Esophagus muscularis mucosa (tissue), 4 donors: ENCODE measurements around the gene SHPK. TPM values are rescaled to one million over a fixed set of nuclear protein-coding genes. Genes with fewer than 3 reads are reported as not detected.

Experiments used
- DNase-seq: peaks from one replicate; pipeline ENCODE4 v3.0.0-alpha.2; 2017; ENCODE audit errors: extremely low spot score
- H3K27ac ChIP-seq, 4 donors: fragments of 200-600 bp; sonication (generic); replicated peaks in 1 of 4; 1 replicate in 3 of 4; 2 replicates in 1 of 4; pipeline ENCODE4 v1.5.1; 2016 to 2019; ENCODE audit warnings: mild to moderate bottlenecking in 1 of 4
- H3K27me3 ChIP-seq, 4 donors: fragments of 200-600 bp; sonication (generic); one replicate each; pipeline versions ENCODE4 v1.5.1 to v1.6.0; 2016 to 2019
- H3K36me3 ChIP-seq, 4 donors: fragments of 200-600 bp; sonication (generic); one replicate each; pipeline ENCODE4 v1.5.1; 2016 to 2019
- H3K4me1 ChIP-seq, 4 donors: fragments of 200-600 bp; sonication (generic); one replicate each; pipeline ENCODE4 v1.5.1; 2016 to 2019
- H3K4me3 ChIP-seq, 4 donors: fragments of 200-600 bp; sonication (generic); 1 replicate in 2 of 4; 2 replicates in 2 of 4; pipeline ENCODE4 v1.5.1; 2016 to 2019; ENCODE audit warnings: mild to moderate bottlenecking in 4 of 4, moderate library complexity in 1 of 4
- H3K9me3 ChIP-seq, 4 donors: fragments of 200-600 bp; sonication (generic); 1 replicate in 3 of 4; 2 replicates in 1 of 4; pipeline ENCODE4 v1.5.1; 2016 to 2019
- CTCF ChIP-seq, 3 experiments: fragments of 200-600 bp in 2 of 3; fragments of 450-650 bp in 1 of 3; sonication (generic) in 2 of 3; IDR thresholded peaks; one replicate each; pipeline ENCODE4 v1.5.1; 2017 to 2019; ENCODE audit warnings: antibody characterized with exemption in 3 of 3, mild to moderate bottlenecking in 2 of 3, moderate library complexity in 1 of 3
- EP300 ChIP-seq: sonication (generic); formaldehyde crosslinking; IDR thresholded peaks from one replicate; pipeline ENCODE4 v1.6.1; 2017; ENCODE audit warnings: antibody characterized with exemption
- POLR2A ChIP-seq: fragments of 450-650 bp; IDR thresholded peaks from one replicate; pipeline ENCODE4 v1.6.1; 2017; ENCODE audit warnings: antibody characterized with exemption, moderate library complexity, mild to moderate bottlenecking, low read depth
- POLR2AphosphoS5 ChIP-seq, 2 donors: sonication (generic); formaldehyde crosslinking; IDR thresholded peaks; one replicate each; pipeline ENCODE4 v1.6.1; 2017; ENCODE audit warnings: antibody characterized with exemption in 2 of 2
- WGBS: methylation state at CpG from one replicate; pipeline ENCODE4 v1.1.5; 2018; 5-methylcytosine and 5-hydroxymethylcytosine counted together
- intact Hi-C: fragments of 100-400 bp; cut with DNase I; formaldehyde crosslinking; loops from one replicate; pipeline ENCODE4 v1.15.1; 2023
- total RNA-seq, 4 donors: library from RNA; depleted of rRNA; stranded (reverse); fragments of >200 nt; gene quantifications; one replicate each; pipeline versions ENCODE4 v1.1.0 to v1.2.1, GENCODE V29; 2016

SHPK gene
- total RNA-seq, 4 donors from 2014 or later = 5.0 to 10.7 (median 5.6) TPM

GRCh38 chr17:3668279-3669084 lies 32.4 kb upstream of the SHPK start, which contains the start of the genes EMC6 and TAX1BP3:
Gene EMC6, plus strand, starts transcription at chr17:3668812. Its CDS starts 335 bp downstream, at chr17:3669147.
Gene TAX1BP3, minus strand, starts transcription at chr17:3668578. Its CDS starts 52 bp downstream, at chr17:3668526.
- peak; percentile 99 for DNase-seq
- Histone ChIP-seq H3K27me3 (no peaks in the 10 kb centered on the region), H3K9me3 (no peaks in the 10 kb centered on the region), H3K4me1 (peaks cover 34 to 48% (median 42%) of the 10 kb centered on the region in 4 donors), H3K36me3 (peaks cover 10 to 34% (median 18%) of the 10 kb centered on the region in 4 donors), H3K4me3 (peak within 1 kb of the TSS; percentile 92 to 99 (median 96)), H3K27ac (peak within 1 kb of the TSS; percentile 95 to 99 (median 98))
- intact Hi-C loops = loop anchor here (2.0 kb wide), 1 partner anchor 32 kb away; the partner anchor contains the start of genes CTNS and SHPK
- TF ChIP-seq CTCF (IDR thresholded peaks at IDR 0.05) (peak in 1 of 3 experiments; percentile 2), POLR2A (peak; percentile 87), EP300 (no peak), POLR2AphosphoS5 (IDR thresholded peaks at IDR 0.05) (peak; percentile 95 to 99)
- 0% methylated on average over 38 of the region's 89 CpGs for WGBS

DNA sequence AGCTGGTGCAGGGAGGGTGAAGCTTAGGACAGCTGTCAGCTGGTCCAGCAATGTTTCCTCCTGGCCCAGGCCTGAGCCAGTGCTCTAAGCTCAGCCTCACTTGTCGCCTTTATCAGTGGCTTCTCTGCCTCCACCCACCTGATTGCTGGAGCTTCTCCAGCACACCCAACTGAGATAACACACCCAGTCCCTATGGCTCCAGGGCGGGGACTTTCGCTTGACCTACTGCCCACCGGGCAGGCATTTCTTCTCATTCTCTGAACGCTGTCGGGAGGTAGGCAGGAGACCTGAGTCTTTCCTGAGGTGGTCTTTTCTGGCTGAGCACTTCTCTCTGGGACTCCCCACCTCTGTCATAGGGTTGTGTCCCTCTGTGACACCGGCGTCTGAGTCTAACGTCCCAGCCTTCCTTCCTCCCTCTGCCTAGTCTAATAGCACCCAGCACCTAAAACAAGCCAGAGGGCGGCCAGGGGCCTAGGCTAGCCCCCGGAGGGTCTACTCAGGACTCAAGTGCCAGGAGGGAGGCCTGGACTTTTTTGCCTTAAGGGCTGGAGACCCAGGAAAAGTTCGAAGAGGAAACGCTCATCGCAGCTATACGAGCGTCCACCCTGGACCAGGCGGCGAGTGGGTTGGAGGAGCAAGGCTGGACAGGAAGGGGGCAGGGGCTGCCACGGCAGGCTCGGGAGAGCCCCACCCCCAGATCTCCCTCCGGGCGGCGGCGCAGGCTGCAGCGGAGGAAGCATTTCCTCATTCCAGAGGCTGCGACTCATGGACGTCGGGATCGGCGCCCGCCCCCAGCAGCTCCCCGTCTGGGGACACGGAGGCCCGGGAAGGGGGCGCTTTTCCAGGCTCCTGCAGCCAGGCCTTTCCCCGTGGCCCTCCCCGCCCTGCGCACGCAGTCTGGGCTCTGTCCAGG lies 31.6 kb upstream of the SHPK start:
- WGBS = 15% methylated on average over 9 of the region's 39 CpGs
- H3K4me1 ChIP-seq = peaks cover 34 to 48% (median 42%) of the 10 kb centered on the region in 4 donors

DNA sequence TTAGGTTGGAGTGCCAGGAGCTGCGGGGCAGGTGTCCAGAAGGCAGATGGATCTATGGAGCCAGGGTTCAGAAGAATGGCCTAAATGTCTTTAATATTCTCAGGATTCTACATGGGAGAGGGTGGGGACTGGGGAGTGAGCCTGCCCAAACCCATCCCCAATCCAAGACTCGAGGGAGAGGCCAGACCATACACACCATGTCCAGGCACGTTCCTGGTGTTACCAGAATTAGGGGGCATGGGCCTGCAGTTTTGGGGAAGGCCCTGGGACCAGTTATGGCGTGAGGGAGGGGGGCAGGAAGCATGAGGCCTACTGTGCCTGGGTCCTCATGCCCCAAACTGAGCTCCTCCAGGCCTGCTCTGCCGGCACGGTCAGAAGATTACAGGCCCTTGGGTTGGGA lies 30.5 kb upstream of the SHPK start:
- Histone ChIP-seq H3K27me3 (no peaks in the 10 kb centered on the region), H3K27ac (peak overlapping the region; percentile 95 to 99 (median 98)), H3K4me3 (peak overlapping the region in 2 of 4 donors; percentile 26 to 95), H3K4me1 (peaks cover 34 to 48% (median 42%) of the 10 kb centered on the region in 4 donors), H3K9me3 (no peaks in the 10 kb centered on the region), H3K36me3 (peaks cover 15 to 48% (median 38%) of the 10 kb centered on the region in 4 donors)
- WGBS = 84% methylated on average over 4 of the region's 6 CpGs
- intact Hi-C loops = no loop called here
- TF ChIP-seq EP300 = no peak
- TF ChIP-seq CTCF (IDR thresholded peaks at IDR 0.05) = no peak
- no peak for TF ChIP-seq POLR2A
- TF ChIP-seq POLR2AphosphoS5 (IDR thresholded peaks at IDR 0.05) = no peak
- no peak for DNase-seq

More for the DNA sequence above, 31.6 kb upstream of the SHPK start:
- H3K27ac ChIP-seq = peak overlapping the region; percentile 95 to 99 (median 98)
- H3K36me3 ChIP-seq = peaks cover 15 to 40% (median 27%) of the 10 kb centered on the region in 4 donors
- peak overlapping the region; percentile 92 to 99 (median 96) for H3K4me3 ChIP-seq
- TF ChIP-seq CTCF (IDR thresholded peaks at IDR 0.05) = no peak
- no peak for TF ChIP-seq EP300
- no peak for TF ChIP-seq POLR2A
- peak in 1 of 2 donors; percentile 69 for TF ChIP-seq POLR2AphosphoS5 (IDR thresholded peaks at IDR 0.05)
- peak; percentile 94 for DNase-seq
- H3K9me3 ChIP-seq = no peaks in the 10 kb centered on the region
- intact Hi-C loops = loop anchor here (2.0 kb wide), 1 partner anchor 31 kb away; the partner anchor contains the start of genes CTNS and SHPK
- no peaks in the 10 kb centered on the region for H3K27me3 ChIP-seq

- Histone ChIP-seq H3K27ac (peak overlapping the region in 3 of 4 donors; percentile 98 to 99 (median 98)), H3K4me1 (peaks cover 37 to 47% (median 42%) of the 10 kb centered on the region in 4 donors), H3K27me3 (no peaks in the 10 kb centered on the region), H3K36me3 (peaks cover 15 to 48% (median 43%) of the 10 kb centered on the region in 4 donors), H3K9me3 (no peaks in the 10 kb centered on the region), H3K4me3 (no peak overlapping the region)
- 67% methylated on average over 5 of the region's 5 CpGs for WGBS
- TF ChIP-seq EP300 (no peak), POLR2A (no peak), POLR2AphosphoS5 (IDR thresholded peaks at IDR 0.05) (no peak), CTCF (IDR thresholded peaks at IDR 0.05) (no peak)
- DNase-seq = no peak
- intact Hi-C loops = no loop called here
Observed at GRCh38 chr17:3665834-3666233, 29.8 kb upstream of the SHPK start.
